HEK293T (cell line): ENCODE results near the gene PCTP.

Experiments
- CTBP1 ChIP-seq: fragments of 450-650 bp; IDR thresholded peaks from 2 replicates; pipeline ENCODE4 v1.6.1; 2016; ENCODE audit warnings: borderline replicate concordance
- ELF4 ChIP-seq: fragments of 450-650 bp; IDR thresholded peaks from 2 replicates; pipeline ENCODE4 v1.6.1; 2017; ENCODE audit warnings: antibody characterized with exemption
- FOXK2 ChIP-seq: fragments of 450-650 bp; IDR thresholded peaks from 2 replicates; pipeline ENCODE4 v1.6.1; 2016; ENCODE audit warnings: mild to moderate bottlenecking
- FOXM1 ChIP-seq: fragments of 450-650 bp; IDR thresholded peaks from 2 replicates; pipeline ENCODE4 v1.6.1; 2017; ENCODE audit warnings: mild to moderate bottlenecking, borderline replicate concordance
- NFRKB ChIP-seq: fragments of 450-650 bp; IDR thresholded peaks from 2 replicates; pipeline ENCODE4 v1.6.1; 2016; ENCODE audit warnings: mild to moderate bottlenecking, moderate library complexity
- PKNOX1 ChIP-seq: fragments of 450-650 bp; IDR thresholded peaks from 2 replicates; pipeline ENCODE4 v1.6.1; 2016
- SP1 ChIP-seq: fragments of 450-650 bp; IDR thresholded peaks from 2 replicates; pipeline ENCODE4 v1.6.1; 2017
- SUZ12 ChIP-seq: fragments of 450-650 bp; IDR thresholded peaks from 2 replicates; pipeline ENCODE4 v1.6.1; 2016; ENCODE audit warnings: mild to moderate bottlenecking
- TARDBP ChIP-seq: fragments of 450-650 bp; IDR thresholded peaks from 2 replicates; pipeline ENCODE4 v1.6.1; 2016

GRCh38 chr17:55785181-55785580, 34.3 kb downstream of the PCTP start:
- TF ChIP-seq SP1, result no peak
- TF ChIP-seq ELF4, result no peak
- no peak for TF ChIP-seq SUZ12
- TF ChIP-seq FOXK2, result no peak
- no peak for TF ChIP-seq TARDBP
- no peak for TF ChIP-seq PKNOX1
- TF ChIP-seq FOXM1, result no peak
- no peak for TF ChIP-seq CTBP1
- no peak for TF ChIP-seq NFRKB
